HCT116 (cell line): ENCODE data around the gene HEPH.

Experiments used
- TCF7L2 ChIP-seq: IDR thresholded peaks from 2 replicates; pipeline ENCODE4 v1.7.0; 2011; ENCODE audit warnings: borderline replicate concordance, inconsistent platforms; ENCODE audit not compliant: insufficient read depth, insufficient read length; ENCODE audit errors: extremely low read depth
- TF ChIP-seq, protein P1 (sequence below), 3 experiments: fragments of 200-600 bp in 1 of 3; sonication (generic) in 1 of 3; IDR thresholded peaks in 2 of 3; conservative IDR thresholded peaks in 1 of 3; 2 replicates each; pipeline ENCODE4 v1.5.1; 2012 to 2017; ENCODE audit warnings: low read depth in 2 of 3, low read length in 2 of 3, antibody characterized with exemption in 1 of 3, borderline replicate concordance in 1 of 3, control low read depth in 1 of 3, mild to moderate bottlenecking in 1 of 3, mixed read lengths in 1 of 3, mixed run types in 1 of 3, moderate library complexity in 1 of 3; ENCODE audit not compliant: insufficient read depth in 1 of 3

DNA sequence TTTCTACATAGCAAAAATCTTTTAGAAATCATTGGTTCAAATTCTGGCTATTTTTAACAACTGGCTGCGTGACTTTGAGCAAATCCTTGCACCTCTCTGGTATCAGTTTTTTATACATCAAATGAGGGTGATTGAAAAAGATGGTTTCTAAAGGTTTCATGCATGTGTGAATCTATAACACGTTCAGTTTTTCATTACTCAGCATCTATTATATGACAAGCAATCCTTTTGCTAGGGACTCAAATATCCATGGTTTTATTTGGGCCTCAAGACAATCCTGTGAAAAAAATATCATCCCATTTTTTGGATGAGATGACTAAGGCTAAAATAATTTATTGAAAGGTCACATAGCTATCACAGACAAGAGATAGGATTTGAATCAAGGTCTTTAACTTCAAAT, 884 bp downstream of the HEPH start:
- TF ChIP-seq, protein P1, sequence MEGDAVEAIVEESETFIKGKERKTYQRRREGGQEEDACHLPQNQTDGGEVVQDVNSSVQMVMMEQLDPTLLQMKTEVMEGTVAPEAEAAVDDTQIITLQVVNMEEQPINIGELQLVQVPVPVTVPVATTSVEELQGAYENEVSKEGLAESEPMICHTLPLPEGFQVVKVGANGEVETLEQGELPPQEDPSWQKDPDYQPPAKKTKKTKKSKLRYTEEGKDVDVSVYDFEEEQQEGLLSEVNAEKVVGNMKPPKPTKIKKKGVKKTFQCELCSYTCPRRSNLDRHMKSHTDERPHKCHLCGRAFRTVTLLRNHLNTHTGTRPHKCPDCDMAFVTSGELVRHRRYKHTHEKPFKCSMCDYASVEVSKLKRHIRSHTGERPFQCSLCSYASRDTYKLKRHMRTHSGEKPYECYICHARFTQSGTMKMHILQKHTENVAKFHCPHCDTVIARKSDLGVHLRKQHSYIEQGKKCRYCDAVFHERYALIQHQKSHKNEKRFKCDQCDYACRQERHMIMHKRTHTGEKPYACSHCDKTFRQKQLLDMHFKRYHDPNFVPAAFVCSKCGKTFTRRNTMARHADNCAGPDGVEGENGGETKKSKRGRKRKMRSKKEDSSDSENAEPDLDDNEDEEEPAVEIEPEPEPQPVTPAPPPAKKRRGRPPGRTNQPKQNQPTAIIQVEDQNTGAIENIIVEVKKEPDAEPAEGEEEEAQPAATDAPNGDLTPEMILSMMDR (IDR thresholded peaks at IDR 0.05 in 2 of 3, conservative IDR thresholded peaks at IDR 0.05 in 1 of 3; ENCODE audit: borderline replicate concordance in 1 of 3, insufficient read depth in 1 of 3, low read depth in 2 of 3, low read length in 2 of 3) = no peak
- no peak for TF ChIP-seq TCF7L2
